OCI-LY1 (cell line): ENCODE results near the gene DYRK1A.

Source experiments
- H2AFZ ChIP-seq: fragments of 200-600 bp; sonication (generic), shearing (Covaris generic); 2 replicates; pipeline ENCODE4 v1.6.0; 2014; ENCODE audit warnings: antibody characterized with exemption, mild to moderate bottlenecking, low read length
- H3F3A ChIP-seq: fragments of 200-600 bp; sonication (generic), shearing (Covaris generic); 2 replicates; pipeline ENCODE4 v1.6.0; 2014; ENCODE audit warnings: mild to moderate bottlenecking, antibody characterized with exemption, low read length, moderate library complexity; ENCODE audit not compliant: insufficient read depth
- H3K27ac ChIP-seq: fragments of 200-600 bp; sonication (generic); 2 replicates; pipeline ENCODE4 v1.5.1; 2014; ENCODE audit warnings: low read length, mixed run types, mild to moderate bottlenecking, low read depth; ENCODE audit not compliant: poor library complexity, severe bottlenecking
- H3K27me3 ChIP-seq: fragments of 200-600 bp; sonication (generic); 2 replicates; pipeline ENCODE4 v1.6.0; 2014; ENCODE audit warnings: antibody characterized with exemption, mild to moderate bottlenecking, low read length, moderate library complexity; ENCODE audit not compliant: insufficient read depth
- H3K36me3 ChIP-seq: fragments of 200-600 bp; sonication (generic); 2 replicates; pipeline ENCODE4 v1.6.1; 2014; ENCODE audit warnings: mild to moderate bottlenecking, antibody characterized with exemption, low read length, moderate library complexity, mixed read lengths; ENCODE audit not compliant: insufficient read depth
- H3K4me1 ChIP-seq: fragments of 200-600 bp; sonication (generic); 2 replicates; pipeline ENCODE4 v1.5.1; 2014; ENCODE audit warnings: mild to moderate bottlenecking, low read length, moderate library complexity; ENCODE audit not compliant: insufficient read depth, severe bottlenecking
- H3K4me2 ChIP-seq: fragments of 200-600 bp; sonication (generic), shearing (Covaris generic); 2 replicates; pipeline ENCODE4 v1.6.1; 2014; ENCODE audit warnings: low read length
- H3K4me3 ChIP-seq: fragments of 200-600 bp; sonication (generic); 2 replicates; pipeline ENCODE4 v1.5.1; 2014; ENCODE audit warnings: low read length, low read depth, mild to moderate bottlenecking, mixed read lengths; ENCODE audit not compliant: poor library complexity, severe bottlenecking
- H3K79me2 ChIP-seq: fragments of 200-600 bp; shearing (Covaris generic); 2 replicates; pipeline ENCODE4 v1.6.1; 2016; ENCODE audit warnings: mixed run types, low read length, mixed read lengths; ENCODE audit not compliant: insufficient read depth
- H3K9ac ChIP-seq: fragments of 200-600 bp; sonication (generic), shearing (Covaris generic); 2 replicates; pipeline ENCODE4 v1.6.1; 2014; ENCODE audit warnings: mild to moderate bottlenecking, low read length, mixed read lengths
- H3K9me2 ChIP-seq: fragments of 200-600 bp; sonication (generic), shearing (Covaris generic); 2 replicates; pipeline ENCODE4 v1.6.1; 2014; ENCODE audit warnings: low read depth, mild to moderate bottlenecking, low read length, mixed read lengths
- H3K9me3 ChIP-seq: fragments of 200-600 bp; shearing (Covaris generic); 2 replicates; pipeline ENCODE4 v1.6.1; 2014; ENCODE audit warnings: low read length, mixed read lengths
- H4K20me1 ChIP-seq: fragments of 200-600 bp; sonication (generic), shearing (Covaris generic); 2 replicates; pipeline ENCODE4 v1.6.0; 2016; ENCODE audit warnings: mild to moderate bottlenecking, low read length; ENCODE audit not compliant: insufficient read depth
- EZH2 ChIP-seq: fragments of 200-600 bp; sonication (generic), shearing (Covaris generic); IDR thresholded peaks from 2 replicates; pipeline ENCODE4 v1.8.0; 2017; ENCODE audit warnings: borderline replicate concordance, mixed run types, mild to moderate bottlenecking, antibody characterized with exemption, low read length, moderate library complexity, mixed read lengths
- TF ChIP-seq, protein P1 (sequence below): fragments of 200-600 bp; sonication (generic), shearing (Covaris generic); IDR thresholded peaks from 2 replicates; pipeline ENCODE4 v1.5.1; 2017; ENCODE audit warnings: mild to moderate bottlenecking, antibody characterized with exemption, low read length, moderate library complexity, mixed read lengths

The DYRK1A gene

DNA sequence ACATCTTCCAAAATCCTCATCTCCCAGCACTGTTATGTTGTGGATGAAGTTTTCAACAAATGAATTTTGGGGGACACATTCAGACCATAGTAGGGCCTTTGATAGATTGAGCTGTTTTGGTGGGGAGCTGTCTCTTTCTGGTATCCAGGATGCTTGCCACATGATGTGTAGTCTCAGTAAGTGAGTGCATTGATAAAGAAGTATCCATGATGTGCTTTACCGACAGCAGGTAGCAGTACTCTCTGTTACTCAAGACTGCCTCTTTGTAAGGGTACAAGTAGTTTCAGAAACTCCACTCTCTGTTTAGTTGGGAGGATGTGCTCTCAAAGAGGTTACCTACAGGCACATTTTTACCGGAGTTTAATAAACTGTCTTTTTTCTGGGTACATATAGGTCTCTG lies 26.5 kb downstream of the DYRK1A start:
- no peak overlapping the region for H3K4me2 ChIP-seq
- no peak overlapping the region for H3K4me3 ChIP-seq
- H3K79me2 ChIP-seq: peaks cover 100% of the 10 kb centered on the region
- no peaks in the 10 kb centered on the region for H3K4me1 ChIP-seq
- H2AFZ ChIP-seq: no peak overlapping the region
- no peaks in the 10 kb centered on the region for H3K9me2 ChIP-seq
- H3K9ac ChIP-seq: no peak overlapping the region
- H4K20me1 ChIP-seq: 0 out of 2 replicates have a peak, but pooled peaks cover 2% of the 10 kb centered on the region
- H3K36me3 ChIP-seq: peaks cover 37% of the 10 kb centered on the region
- no peaks in the 10 kb centered on the region for H3K9me3 ChIP-seq
- no peak overlapping the region for H3K27ac ChIP-seq
- no peaks in the 10 kb centered on the region for H3F3A ChIP-seq
- TF ChIP-seq EZH2: no peak
- TF ChIP-seq, protein P1, sequence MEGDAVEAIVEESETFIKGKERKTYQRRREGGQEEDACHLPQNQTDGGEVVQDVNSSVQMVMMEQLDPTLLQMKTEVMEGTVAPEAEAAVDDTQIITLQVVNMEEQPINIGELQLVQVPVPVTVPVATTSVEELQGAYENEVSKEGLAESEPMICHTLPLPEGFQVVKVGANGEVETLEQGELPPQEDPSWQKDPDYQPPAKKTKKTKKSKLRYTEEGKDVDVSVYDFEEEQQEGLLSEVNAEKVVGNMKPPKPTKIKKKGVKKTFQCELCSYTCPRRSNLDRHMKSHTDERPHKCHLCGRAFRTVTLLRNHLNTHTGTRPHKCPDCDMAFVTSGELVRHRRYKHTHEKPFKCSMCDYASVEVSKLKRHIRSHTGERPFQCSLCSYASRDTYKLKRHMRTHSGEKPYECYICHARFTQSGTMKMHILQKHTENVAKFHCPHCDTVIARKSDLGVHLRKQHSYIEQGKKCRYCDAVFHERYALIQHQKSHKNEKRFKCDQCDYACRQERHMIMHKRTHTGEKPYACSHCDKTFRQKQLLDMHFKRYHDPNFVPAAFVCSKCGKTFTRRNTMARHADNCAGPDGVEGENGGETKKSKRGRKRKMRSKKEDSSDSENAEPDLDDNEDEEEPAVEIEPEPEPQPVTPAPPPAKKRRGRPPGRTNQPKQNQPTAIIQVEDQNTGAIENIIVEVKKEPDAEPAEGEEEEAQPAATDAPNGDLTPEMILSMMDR: no peak
- no peaks in the 10 kb centered on the region for H3K27me3 ChIP-seq

DNA sequence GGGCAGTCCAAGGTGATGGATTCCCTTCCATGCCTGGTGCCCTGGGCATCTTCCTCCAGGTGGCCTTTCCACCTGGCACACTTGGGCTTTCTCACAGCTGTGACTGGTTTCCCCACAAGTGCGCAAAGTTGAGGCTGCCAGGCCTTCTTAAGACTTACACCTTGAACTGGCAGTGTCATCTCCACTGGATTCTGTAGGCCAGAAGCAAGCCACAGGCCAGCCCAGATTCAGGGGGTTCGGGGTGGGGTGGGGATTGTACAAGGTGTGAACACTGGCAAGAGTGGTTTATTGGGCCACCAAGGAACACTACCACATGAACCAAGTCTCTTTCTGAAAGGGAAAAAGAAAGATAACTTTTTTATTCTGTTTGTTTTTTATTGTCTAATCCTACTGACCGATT lies 27.2 kb downstream of the DYRK1A start:
- Histone ChIP-seq H3K36me3 (peaks cover 37% of the 10 kb centered on the region), H3K27me3 (no peaks in the 10 kb centered on the region), H3K27ac (no peak overlapping the region), H3K9me3 (no peaks in the 10 kb centered on the region), H2AFZ (no peak overlapping the region), H3K4me2 (no peak overlapping the region), H3K4me1 (no peaks in the 10 kb centered on the region), H4K20me1 (0 out of 2 replicates have a peak, but pooled peaks cover 2% of the 10 kb centered on the region), H3K9ac (no peak overlapping the region), H3K4me3 (no peak overlapping the region), H3K9me2 (no peaks in the 10 kb centered on the region), H3F3A (no peaks in the 10 kb centered on the region), H3K79me2 (peaks cover 100% of the 10 kb centered on the region)
- TF ChIP-seq, protein P1: no peak
- no peak for TF ChIP-seq EZH2

DNA sequence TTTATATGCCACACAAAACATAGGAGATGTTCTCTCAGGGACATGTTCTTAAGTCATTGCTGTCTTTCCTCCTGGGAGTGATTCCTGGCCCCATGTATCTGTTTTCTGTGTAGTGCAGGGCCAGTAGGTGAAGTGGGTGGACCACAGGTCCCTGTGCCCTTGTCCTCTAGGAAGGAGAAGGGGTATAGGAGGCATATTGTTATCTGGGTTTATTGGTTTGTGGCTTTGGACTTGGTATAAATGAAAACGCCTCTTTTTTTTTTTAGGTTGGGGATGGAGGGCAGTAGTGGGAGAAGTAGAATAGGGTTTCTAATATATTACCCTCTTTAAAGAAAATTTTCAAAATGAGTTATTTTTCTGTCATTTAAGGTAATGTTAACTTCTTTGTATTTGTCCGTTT lies 29.4 kb downstream of the DYRK1A start:
- Histone ChIP-seq H3K4me2 (no peak overlapping the region), H4K20me1 (0 out of 2 replicates have a peak, but pooled peaks cover 2% of the 10 kb centered on the region), H3K4me3 (no peak overlapping the region), H3F3A (no peaks in the 10 kb centered on the region), H3K4me1 (no peaks in the 10 kb centered on the region), H3K27ac (no peak overlapping the region), H3K9me3 (no peaks in the 10 kb centered on the region), H2AFZ (no peak overlapping the region), H3K27me3 (no peaks in the 10 kb centered on the region), H3K9ac (no peak overlapping the region), H3K36me3 (peaks cover 37% of the 10 kb centered on the region), H3K79me2 (peaks cover 100% of the 10 kb centered on the region), H3K9me2 (no peaks in the 10 kb centered on the region)
- TF ChIP-seq, protein P1: no peak
- no peak for TF ChIP-seq EZH2
